ENCODE data around the gene LY6G6F. TPM values are rescaled to one million over a fixed set of nuclear protein-coding genes. Genes with fewer than 3 reads are reported as not detected.

The LY6G6F gene
- total and polyA plus RNA-seq, 4 donors, result not detected

- peaks cover 0 to 2% of the 10 kb centered on the region in 2 donors for H3K36me3 ChIP-seq (ENCODE audit: control insufficient read depth in 1 of 2, insufficient read depth in 2 of 2, low read length in 1 of 2)
- intact Hi-C loops (cut with DNase I), result loop anchor here in 1 of 2 donors (5.0 kb wide), 1 partner anchor 227 kb away; no protein-coding TSS in a partner anchor
- H3K4me3 ChIP-seq (ENCODE audit: low read length in 2 of 2), result no peak overlapping the region
- no peaks in the 10 kb centered on the region for H3K4me1 ChIP-seq (ENCODE audit: control insufficient read depth in 1 of 2, insufficient read depth in 2 of 2, low read length in 2 of 2)
- ATAC-seq (ENCODE audit: low FRiP score), result no peak
- no peak overlapping the region for H3K27ac ChIP-seq (ENCODE audit: low read depth in 1 of 2, low read length in 2 of 2)
- H3K9me3 ChIP-seq (ENCODE audit: control insufficient read depth, low read length), result no peaks in the 10 kb centered on the region
- WGBS, 2 donors, result 91% methylated on average over 12 of the region's 12 CpGs
- no peak for DNase-seq
- H3K27me3 ChIP-seq (ENCODE audit: control insufficient read depth in 1 of 2, insufficient read depth in 2 of 2, low read length in 1 of 2), result no peaks in the 10 kb centered on the region
Observed at GRCh38 chr6:31725502-31726350, 19.1 kb downstream of the LY6G6F start.

GRCh38 chr6:31727034-31727716 is 20.5 kb downstream of the LY6G6F start:
- Histone ChIP-seq H3K4me3 (ENCODE audit: low read length in 2 of 2) (no peak overlapping the region), H3K9me3 (ENCODE audit: control insufficient read depth, low read length) (no peaks in the 10 kb centered on the region), H3K36me3 (ENCODE audit: control insufficient read depth in 1 of 2, insufficient read depth in 2 of 2, low read length in 1 of 2) (peaks cover 0 to 2% of the 10 kb centered on the region in 2 donors), H3K27ac (ENCODE audit: low read depth in 1 of 2, low read length in 2 of 2) (no peak overlapping the region), H3K27me3 (ENCODE audit: control insufficient read depth in 1 of 2, insufficient read depth in 2 of 2, low read length in 1 of 2) (no peaks in the 10 kb centered on the region), H3K4me1 (ENCODE audit: control insufficient read depth in 1 of 2, insufficient read depth in 2 of 2, low read length in 2 of 2) (no peaks in the 10 kb centered on the region)
- intact Hi-C loops (cut with DNase I), result loop anchor here in 1 of 2 donors (5.0 kb wide), 1 partner anchor 225 kb away; no protein-coding TSS in a partner anchor
- ATAC-seq (ENCODE audit: low FRiP score), result no peak
- DNase-seq, result peak in 1 of 2 donors; percentile 75
- 73 to 77% methylated on average over 7 of the region's 7 CpGs for WGBS, 2 donors

GRCh38 chr6:31727717-31728671 is 21.3 kb downstream of the LY6G6F start:
- Histone ChIP-seq H3K4me3 (ENCODE audit: low read length in 2 of 2) (peak overlapping the region; percentile 83 to 92), H3K27me3 (ENCODE audit: control insufficient read depth in 1 of 2, insufficient read depth in 2 of 2, low read length in 1 of 2) (no peaks in the 10 kb centered on the region), H3K36me3 (ENCODE audit: control insufficient read depth in 1 of 2, insufficient read depth in 2 of 2, low read length in 1 of 2) (peaks cover 0 to 2% of the 10 kb centered on the region in 2 donors), H3K27ac (ENCODE audit: low read depth in 1 of 2, low read length in 2 of 2) (peak overlapping the region in 1 of 2 donors; percentile 94), H3K4me1 (ENCODE audit: control insufficient read depth in 1 of 2, insufficient read depth in 2 of 2, low read length in 2 of 2) (no peaks in the 10 kb centered on the region), H3K9me3 (ENCODE audit: control insufficient read depth, low read length) (no peaks in the 10 kb centered on the region)
- peak; percentile 59 to 80 for DNase-seq
- intact Hi-C loops (cut with DNase I), result loop anchor here in 1 of 2 donors (2.0 to 5.0 kb wide), 2 partner anchors 47 to 224 kb away; partner anchors contain the start of gene LY6G5C
- ATAC-seq (ENCODE audit: low FRiP score), result no peak
- 48 to 51% methylated on average over 40 to 41 of the region's 41 CpGs for WGBS, 2 donors

- ATAC-seq (ENCODE audit: low FRiP score) (peak; percentile 47), DNase-seq (peak; percentile 63 to 79)
- intact Hi-C loops (cut with DNase I), result loop anchor here in 1 of 2 donors (1.0 to 5.0 kb wide), 3 partner anchors 48 to 223 kb away; partner anchors contain the start of genes HSPA1B and LY6G5C
- no peaks in the 10 kb centered on the region for H3K9me3 ChIP-seq (ENCODE audit: control insufficient read depth, low read length)
- H3K27me3 ChIP-seq (ENCODE audit: control insufficient read depth in 1 of 2, insufficient read depth in 2 of 2, low read length in 1 of 2), result no peaks in the 10 kb centered on the region
- 3 to 4% methylated on average over 36 of the region's 36 CpGs for WGBS, 2 donors
- H3K4me3 ChIP-seq (ENCODE audit: low read length in 2 of 2), result peak within 1 kb of the TSS; percentile 83 to 92
- no peaks in the 10 kb centered on the region for H3K4me1 ChIP-seq (ENCODE audit: control insufficient read depth in 1 of 2, insufficient read depth in 2 of 2, low read length in 2 of 2)
- H3K27ac ChIP-seq (ENCODE audit: low read depth in 1 of 2, low read length in 2 of 2), result peak within 1 kb of the TSS; percentile 88 to 94
- H3K36me3 ChIP-seq (ENCODE audit: control insufficient read depth in 1 of 2, insufficient read depth in 2 of 2, low read length in 1 of 2), result peaks cover 2% of the 10 kb centered on the region in 2 donors
Observed at GRCh38 chr6:31728767-31729514, 22.3 kb downstream of the LY6G6F start, which contains the start of gene DDAH2. TSS of gene DDAH2 (minus strand) at chr6:31729299. CDS start at chr6:31729161, 138 bp downstream.

GRCh38 chr6:31729515-31729978 is 22.9 kb downstream of the LY6G6F start:
- Histone ChIP-seq H3K36me3 (ENCODE audit: control insufficient read depth in 1 of 2, insufficient read depth in 2 of 2, low read length in 1 of 2) (peaks cover 2 to 3% of the 10 kb centered on the region in 2 donors), H3K4me3 (ENCODE audit: low read length in 2 of 2) (peak overlapping the region; percentile 83 to 92), H3K4me1 (ENCODE audit: control insufficient read depth in 1 of 2, insufficient read depth in 2 of 2, low read length in 2 of 2) (no peaks in the 10 kb centered on the region), H3K27me3 (ENCODE audit: control insufficient read depth in 1 of 2, insufficient read depth in 2 of 2, low read length in 1 of 2) (no peaks in the 10 kb centered on the region), H3K27ac (ENCODE audit: low read depth in 1 of 2, low read length in 2 of 2) (peak overlapping the region; percentile 88 to 94), H3K9me3 (ENCODE audit: control insufficient read depth, low read length) (no peaks in the 10 kb centered on the region)
- intact Hi-C loops (cut with DNase I), result loop anchor here in 1 of 2 donors (1.0 to 5.0 kb wide), 3 partner anchors 49 to 223 kb away; partner anchors contain the start of genes HSPA1B and LY6G5C
- ATAC-seq (ENCODE audit: low FRiP score) (peak; percentile 93), DNase-seq (peak; percentile 96 to 97)
- WGBS, 2 donors, result 0 to 1% methylated on average over 29 of the region's 29 CpGs

GRCh38 chr6:31729979-31730630 is 23.4 kb downstream of the LY6G6F start:
- H3K27me3 ChIP-seq (ENCODE audit: control insufficient read depth in 1 of 2, insufficient read depth in 2 of 2, low read length in 1 of 2), result no peaks in the 10 kb centered on the region
- H3K4me1 ChIP-seq (ENCODE audit: control insufficient read depth in 1 of 2, insufficient read depth in 2 of 2, low read length in 2 of 2), result no peaks in the 10 kb centered on the region
- WGBS, 2 donors, result 1% methylated on average over 39 to 46 of the region's 46 CpGs
- ATAC-seq (ENCODE audit: low FRiP score) (peak; percentile 94), DNase-seq (peak; percentile 95 to 97)
- intact Hi-C loops (cut with DNase I), result loop anchor here in 1 of 2 donors (1.0 to 5.0 kb wide), 5 partner anchors 49 to 447 kb away; partner anchors contain the start of genes AGPAT1, HSPA1B, LY6G5C and RNF5
- peak overlapping the region; percentile 88 to 92 for H3K27ac ChIP-seq (ENCODE audit: low read depth in 1 of 2, low read length in 2 of 2)
- H3K4me3 ChIP-seq (ENCODE audit: low read length in 2 of 2), result peak overlapping the region; percentile 83 to 92
- H3K36me3 ChIP-seq (ENCODE audit: control insufficient read depth in 1 of 2, insufficient read depth in 2 of 2, low read length in 1 of 2), result peaks cover 2 to 3% of the 10 kb centered on the region in 2 donors
- no peaks in the 10 kb centered on the region for H3K9me3 ChIP-seq (ENCODE audit: control insufficient read depth, low read length)

- intact Hi-C loops (cut with DNase I), result loop anchor here in 1 of 2 donors (2.0 to 5.0 kb wide), 2 partner anchors 104 to 447 kb away; partner anchors contain the start of genes AGPAT1 and RNF5
- 90 to 93% methylated on average over 11 of the region's 11 CpGs for WGBS, 2 donors
- peak overlapping the region in 1 of 2 donors; percentile 33 for H3K27ac ChIP-seq (ENCODE audit: low read depth in 1 of 2, low read length in 2 of 2)
- H3K4me1 ChIP-seq (ENCODE audit: control insufficient read depth in 1 of 2, insufficient read depth in 2 of 2, low read length in 2 of 2), result no peaks in the 10 kb centered on the region
- peaks cover 2 to 3% of the 10 kb centered on the region in 2 donors for H3K36me3 ChIP-seq (ENCODE audit: control insufficient read depth in 1 of 2, insufficient read depth in 2 of 2, low read length in 1 of 2)
- no peak overlapping the region for H3K4me3 ChIP-seq (ENCODE audit: low read length in 2 of 2)
- ATAC-seq (ENCODE audit: low FRiP score), result no peak
- H3K9me3 ChIP-seq (ENCODE audit: control insufficient read depth, low read length), result no peaks in the 10 kb centered on the region
- H3K27me3 ChIP-seq (ENCODE audit: control insufficient read depth in 1 of 2, insufficient read depth in 2 of 2, low read length in 1 of 2), result no peaks in the 10 kb centered on the region
- no peak for DNase-seq
Observed at GRCh38 chr6:31730631-31731086, 24.0 kb downstream of the LY6G6F start.
